Measurements from ENCODE around the gene TFF1.

Gene TFF1

DNA sequence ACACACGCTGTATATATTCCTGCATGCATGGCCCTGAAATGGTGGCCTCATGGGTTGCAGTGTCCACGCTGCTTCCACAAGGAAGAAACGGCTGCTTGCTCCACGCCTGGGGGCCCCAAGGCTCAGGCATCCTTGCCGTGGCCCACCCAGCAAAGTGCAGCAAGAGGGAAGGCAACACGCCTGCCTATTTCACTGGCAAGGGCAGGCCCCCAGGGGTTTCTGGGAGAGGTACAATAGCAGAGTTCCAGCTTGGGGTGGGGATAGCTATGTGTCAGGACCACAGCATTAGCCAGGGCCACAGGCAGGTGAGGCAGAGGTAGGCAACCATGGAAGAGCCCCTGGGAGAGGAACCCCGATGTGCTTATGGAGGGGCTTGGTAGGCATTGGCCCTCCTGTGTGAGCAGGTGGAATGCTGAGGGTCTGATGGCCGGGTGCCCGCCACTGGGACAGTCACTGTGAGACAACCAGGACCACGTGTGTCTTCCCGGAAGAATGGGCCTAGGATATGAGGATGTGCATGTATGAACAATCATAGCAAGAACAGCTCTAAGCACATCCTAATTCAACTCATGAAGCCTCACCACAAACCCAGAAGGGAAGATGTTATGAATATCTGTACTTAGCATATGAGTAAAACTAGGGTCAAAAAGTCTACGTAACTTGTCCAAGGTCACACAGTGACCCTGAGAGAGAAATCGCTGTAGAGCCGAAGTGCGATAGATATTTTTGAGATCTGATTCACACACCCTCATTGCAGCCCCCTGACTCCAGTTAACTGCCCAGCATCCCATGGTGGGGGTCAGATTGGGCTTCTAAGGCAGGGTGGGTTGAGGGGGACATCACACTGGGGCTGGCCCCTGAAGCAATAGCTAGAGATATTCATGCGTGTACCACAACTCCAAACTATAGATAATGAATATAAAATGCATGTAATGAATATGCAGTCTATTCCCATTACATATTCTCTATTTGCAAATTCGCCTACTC, 27.3 kb downstream of the TFF1 start:
- H4K20me1 ChIP-seq (ENCODE audit: insufficient read depth, low read length): no peaks in the 10 kb centered on the region
- H3K9ac ChIP-seq (ENCODE audit: low read length): no peak overlapping the region
- peaks cover 23% of the 10 kb centered on the region for H3K4me1 ChIP-seq (ENCODE audit: low read length)
- H3K79me2 ChIP-seq (ENCODE audit: low read length): no peaks in the 10 kb centered on the region
- peaks cover 17% of the 10 kb centered on the region for H3K27me3 ChIP-seq (ENCODE audit: low read depth, low read length)
- no peaks in the 10 kb centered on the region for H3K9me3 ChIP-seq (ENCODE audit: insufficient read depth, low read length)
- no peak overlapping the region for H2AFZ ChIP-seq (ENCODE audit: low read depth, low read length)
- TF ChIP-seq, protein P1, sequence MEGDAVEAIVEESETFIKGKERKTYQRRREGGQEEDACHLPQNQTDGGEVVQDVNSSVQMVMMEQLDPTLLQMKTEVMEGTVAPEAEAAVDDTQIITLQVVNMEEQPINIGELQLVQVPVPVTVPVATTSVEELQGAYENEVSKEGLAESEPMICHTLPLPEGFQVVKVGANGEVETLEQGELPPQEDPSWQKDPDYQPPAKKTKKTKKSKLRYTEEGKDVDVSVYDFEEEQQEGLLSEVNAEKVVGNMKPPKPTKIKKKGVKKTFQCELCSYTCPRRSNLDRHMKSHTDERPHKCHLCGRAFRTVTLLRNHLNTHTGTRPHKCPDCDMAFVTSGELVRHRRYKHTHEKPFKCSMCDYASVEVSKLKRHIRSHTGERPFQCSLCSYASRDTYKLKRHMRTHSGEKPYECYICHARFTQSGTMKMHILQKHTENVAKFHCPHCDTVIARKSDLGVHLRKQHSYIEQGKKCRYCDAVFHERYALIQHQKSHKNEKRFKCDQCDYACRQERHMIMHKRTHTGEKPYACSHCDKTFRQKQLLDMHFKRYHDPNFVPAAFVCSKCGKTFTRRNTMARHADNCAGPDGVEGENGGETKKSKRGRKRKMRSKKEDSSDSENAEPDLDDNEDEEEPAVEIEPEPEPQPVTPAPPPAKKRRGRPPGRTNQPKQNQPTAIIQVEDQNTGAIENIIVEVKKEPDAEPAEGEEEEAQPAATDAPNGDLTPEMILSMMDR (IDR thresholded peaks at IDR 0.05; ENCODE audit: low read depth, low read length): no peak
- no peak for TF ChIP-seq EZH2phosphoT487 (IDR thresholded peaks at IDR 0.05; ENCODE audit: low read depth)
- no peak overlapping the region for H3K27ac ChIP-seq (ENCODE audit: low read length)
- peak overlapping the region; percentile 20; the same call in 1 of the 2 replicates for H3K4me2 ChIP-seq (ENCODE audit: low read length)
- no peaks in the 10 kb centered on the region for H3K36me3 ChIP-seq (replicated peaks; ENCODE audit: low read depth, low read length)
- H3K4me3 ChIP-seq (ENCODE audit: low read length): no peak overlapping the region

DNA sequence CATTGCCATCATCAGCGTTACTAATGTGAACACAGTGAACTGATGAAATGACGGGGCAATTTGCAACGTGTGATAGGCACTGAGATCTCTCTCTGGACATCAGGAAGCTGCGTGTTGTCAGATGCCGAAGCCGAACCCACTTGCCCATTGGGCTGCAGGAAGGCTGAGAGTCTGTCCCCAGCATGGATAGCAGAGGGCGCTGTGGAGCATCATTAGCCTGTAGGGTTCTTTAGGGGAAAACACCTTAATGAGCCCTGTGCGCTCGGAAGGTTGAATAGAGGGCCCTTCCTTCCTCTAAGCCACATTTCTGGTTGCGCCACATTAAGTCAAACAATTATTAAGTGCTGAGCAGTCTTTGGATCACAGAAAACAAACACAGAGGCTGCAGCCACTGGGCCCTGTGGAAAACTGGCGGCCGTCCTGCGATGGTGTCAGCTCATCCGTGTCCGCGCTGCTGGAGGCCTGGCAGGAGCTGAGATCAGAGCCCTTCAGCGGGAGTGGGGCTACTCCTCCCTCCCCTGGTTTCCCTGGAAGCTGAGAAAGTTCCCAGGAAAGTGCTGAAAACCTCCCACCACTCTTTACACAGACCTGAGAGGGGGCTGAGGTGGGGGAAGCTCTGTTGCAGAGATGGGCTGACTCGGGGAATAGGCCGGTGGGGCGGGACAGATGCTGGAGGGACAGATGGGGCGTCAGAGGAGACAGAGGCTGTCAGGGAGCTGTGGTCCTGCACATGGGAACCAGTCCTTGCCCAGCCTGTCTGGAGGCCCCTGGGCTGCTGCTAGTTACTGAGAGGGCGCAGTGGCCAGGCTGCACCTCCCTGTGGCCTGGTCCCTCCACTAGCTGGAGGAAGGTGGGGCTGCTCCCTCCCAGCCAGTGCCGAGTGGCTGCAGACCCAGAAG, 28.3 kb downstream of the TFF1 start:
- no peaks in the 10 kb centered on the region for H4K20me1 ChIP-seq (ENCODE audit: insufficient read depth, low read length)
- H3K4me2 ChIP-seq (ENCODE audit: low read length): peak overlapping the region; percentile 76
- peak overlapping the region; percentile 82; the same call in 1 of the 2 replicates for H2AFZ ChIP-seq (ENCODE audit: low read depth, low read length)

DNA sequence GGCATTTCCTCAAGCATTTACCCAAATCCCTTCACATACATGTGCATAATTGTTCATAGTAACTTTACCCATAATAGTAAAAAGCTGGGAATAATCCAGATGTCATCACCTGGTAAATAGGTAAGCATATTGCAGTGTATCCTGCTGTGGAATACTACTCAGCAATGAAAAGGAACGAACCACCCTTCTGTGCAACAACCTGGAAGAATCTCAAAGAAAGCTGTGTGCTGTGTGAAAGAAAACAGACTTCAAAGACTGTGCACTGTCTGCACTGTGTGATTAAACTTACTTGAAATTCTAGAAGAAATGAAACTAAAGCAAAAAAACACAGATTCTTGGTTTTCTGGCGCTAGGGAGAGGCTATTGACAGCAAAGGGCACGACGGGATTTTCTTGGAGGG, 29.1 kb downstream of the TFF1 start:
- Histone ChIP-seq H3K36me3 (replicated peaks; ENCODE audit: low read depth, low read length) (no peaks in the 10 kb centered on the region), H3K9ac (ENCODE audit: low read length) (no peak overlapping the region), H3K79me2 (ENCODE audit: low read length) (no peaks in the 10 kb centered on the region), H3K9me3 (ENCODE audit: insufficient read depth, low read length) (no peaks in the 10 kb centered on the region), H2AFZ (ENCODE audit: low read depth, low read length) (no peak overlapping the region), H3K4me1 (ENCODE audit: low read length) (peaks cover 23% of the 10 kb centered on the region), H3K4me3 (ENCODE audit: low read length) (no peak overlapping the region), H3K27ac (ENCODE audit: low read length) (no peak overlapping the region), H4K20me1 (ENCODE audit: insufficient read depth, low read length) (no peaks in the 10 kb centered on the region), H3K4me2 (ENCODE audit: low read length) (peak overlapping the region; percentile 76), H3K27me3 (ENCODE audit: low read depth, low read length) (peaks cover 17% of the 10 kb centered on the region)
- TF ChIP-seq EZH2phosphoT487 (IDR thresholded peaks at IDR 0.05; ENCODE audit: low read depth): no peak
- TF ChIP-seq, protein P1 (IDR thresholded peaks at IDR 0.05; ENCODE audit: low read depth, low read length): no peak

More for the DNA sequence above, 28.3 kb downstream of the TFF1 start:
- Histone ChIP-seq H3K9ac (ENCODE audit: low read length) (peak overlapping the region; percentile 44; the same call in 1 of the 2 replicates), H3K36me3 (replicated peaks; ENCODE audit: low read depth, low read length) (no peaks in the 10 kb centered on the region), H3K9me3 (ENCODE audit: insufficient read depth, low read length) (no peaks in the 10 kb centered on the region), H3K27ac (ENCODE audit: low read length) (peak overlapping the region; percentile 25; the same call in 1 of the 2 replicates), H3K27me3 (ENCODE audit: low read depth, low read length) (peaks cover 17% of the 10 kb centered on the region), H3K4me3 (ENCODE audit: low read length) (peak overlapping the region; percentile 55), H3K79me2 (ENCODE audit: low read length) (no peaks in the 10 kb centered on the region), H3K4me1 (ENCODE audit: low read length) (peaks cover 23% of the 10 kb centered on the region)
- TF ChIP-seq, protein P1 (IDR thresholded peaks at IDR 0.05; ENCODE audit: low read depth, low read length): peak; percentile 68
- TF ChIP-seq EZH2phosphoT487 (IDR thresholded peaks at IDR 0.05; ENCODE audit: low read depth): no peak

All from OCI-LY3 (cell line).